ENCODE data around the gene TBC1D14.

Gene TBC1D14

GRCh38 chr4:6999172-7000086 is 89.8 kb downstream of the TBC1D14 start:
- Histone ChIP-seq H3K9me3 (ENCODE audit: severe bottlenecking) (no peaks in the 10 kb centered on the region), H3K36me3 (peaks cover 87% of the 10 kb centered on the region), H3K27me3 (ENCODE audit: insufficient read depth, low read depth, severe bottlenecking) (no peaks in the 10 kb centered on the region), H3K27ac (no peak overlapping the region), H3K4me3 (ENCODE audit: low read depth, low read length) (no peak overlapping the region)
- TF ChIP-seq, protein P1, sequence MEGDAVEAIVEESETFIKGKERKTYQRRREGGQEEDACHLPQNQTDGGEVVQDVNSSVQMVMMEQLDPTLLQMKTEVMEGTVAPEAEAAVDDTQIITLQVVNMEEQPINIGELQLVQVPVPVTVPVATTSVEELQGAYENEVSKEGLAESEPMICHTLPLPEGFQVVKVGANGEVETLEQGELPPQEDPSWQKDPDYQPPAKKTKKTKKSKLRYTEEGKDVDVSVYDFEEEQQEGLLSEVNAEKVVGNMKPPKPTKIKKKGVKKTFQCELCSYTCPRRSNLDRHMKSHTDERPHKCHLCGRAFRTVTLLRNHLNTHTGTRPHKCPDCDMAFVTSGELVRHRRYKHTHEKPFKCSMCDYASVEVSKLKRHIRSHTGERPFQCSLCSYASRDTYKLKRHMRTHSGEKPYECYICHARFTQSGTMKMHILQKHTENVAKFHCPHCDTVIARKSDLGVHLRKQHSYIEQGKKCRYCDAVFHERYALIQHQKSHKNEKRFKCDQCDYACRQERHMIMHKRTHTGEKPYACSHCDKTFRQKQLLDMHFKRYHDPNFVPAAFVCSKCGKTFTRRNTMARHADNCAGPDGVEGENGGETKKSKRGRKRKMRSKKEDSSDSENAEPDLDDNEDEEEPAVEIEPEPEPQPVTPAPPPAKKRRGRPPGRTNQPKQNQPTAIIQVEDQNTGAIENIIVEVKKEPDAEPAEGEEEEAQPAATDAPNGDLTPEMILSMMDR (IDR thresholded peaks at IDR 0.05; ENCODE audit: low read depth, low read length): no peak
- DNase-seq: no peak

GRCh38 chr4:7000421-7001176 is 91.0 kb downstream of the TBC1D14 start:
- H3K4me3 ChIP-seq (ENCODE audit: low read depth, low read length): no peak overlapping the region
- no peak for DNase-seq
- no peak overlapping the region for H3K27ac ChIP-seq
- no peaks in the 10 kb centered on the region for H3K27me3 ChIP-seq (ENCODE audit: insufficient read depth, low read depth, severe bottlenecking)
- no peaks in the 10 kb centered on the region for H3K9me3 ChIP-seq (ENCODE audit: severe bottlenecking)
- H3K36me3 ChIP-seq: peaks cover 89% of the 10 kb centered on the region
- TF ChIP-seq, protein P1 (IDR thresholded peaks at IDR 0.05; ENCODE audit: low read depth, low read length): no peak

DNA sequence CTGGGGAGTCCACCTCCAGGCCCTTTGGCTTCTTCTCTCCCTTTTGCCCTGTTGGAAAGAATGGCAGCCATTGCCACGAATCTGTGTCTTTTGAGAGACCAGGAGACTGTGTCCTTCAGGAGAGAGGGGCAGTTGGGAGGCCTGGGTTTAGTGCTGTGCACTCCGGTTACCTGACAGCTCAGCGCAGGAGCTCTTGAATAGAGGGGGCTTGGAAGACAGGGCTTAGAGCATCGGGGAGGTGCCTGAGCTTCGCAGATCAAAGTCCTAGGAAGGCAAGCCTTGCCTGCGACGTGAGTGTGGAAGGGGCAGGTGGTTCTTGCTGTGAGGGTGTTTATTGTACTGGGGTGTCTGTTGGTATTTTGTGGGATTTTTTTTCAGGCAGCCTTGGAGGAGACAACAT is 91.6 kb downstream of the TBC1D14 start:
- H3K36me3 ChIP-seq: peaks cover 91% of the 10 kb centered on the region
- no peak for DNase-seq
- H3K9me3 ChIP-seq (ENCODE audit: severe bottlenecking): no peaks in the 10 kb centered on the region

GRCh38 chr4:7002336-7002735 is 92.7 kb downstream of the TBC1D14 start:
- Histone ChIP-seq H3K36me3 (peaks cover 82% of the 10 kb centered on the region), H3K27me3 (ENCODE audit: insufficient read depth, low read depth, severe bottlenecking) (no peaks in the 10 kb centered on the region), H3K9me3 (ENCODE audit: severe bottlenecking) (no peaks in the 10 kb centered on the region), H3K4me3 (ENCODE audit: low read depth, low read length) (no peak overlapping the region), H3K27ac (no peak overlapping the region)
- TF ChIP-seq, protein P1 (IDR thresholded peaks at IDR 0.05; ENCODE audit: low read depth, low read length): no peak
- DNase-seq: no peak

More for the DNA sequence above, 91.6 kb downstream of the TBC1D14 start:
- TF ChIP-seq, protein P1 (IDR thresholded peaks at IDR 0.05; ENCODE audit: low read depth, low read length): no peak
- Histone ChIP-seq H3K27ac (no peak overlapping the region), H3K4me3 (ENCODE audit: low read depth, low read length) (no peak overlapping the region), H3K27me3 (ENCODE audit: insufficient read depth, low read depth, severe bottlenecking) (no peaks in the 10 kb centered on the region)

DNA sequence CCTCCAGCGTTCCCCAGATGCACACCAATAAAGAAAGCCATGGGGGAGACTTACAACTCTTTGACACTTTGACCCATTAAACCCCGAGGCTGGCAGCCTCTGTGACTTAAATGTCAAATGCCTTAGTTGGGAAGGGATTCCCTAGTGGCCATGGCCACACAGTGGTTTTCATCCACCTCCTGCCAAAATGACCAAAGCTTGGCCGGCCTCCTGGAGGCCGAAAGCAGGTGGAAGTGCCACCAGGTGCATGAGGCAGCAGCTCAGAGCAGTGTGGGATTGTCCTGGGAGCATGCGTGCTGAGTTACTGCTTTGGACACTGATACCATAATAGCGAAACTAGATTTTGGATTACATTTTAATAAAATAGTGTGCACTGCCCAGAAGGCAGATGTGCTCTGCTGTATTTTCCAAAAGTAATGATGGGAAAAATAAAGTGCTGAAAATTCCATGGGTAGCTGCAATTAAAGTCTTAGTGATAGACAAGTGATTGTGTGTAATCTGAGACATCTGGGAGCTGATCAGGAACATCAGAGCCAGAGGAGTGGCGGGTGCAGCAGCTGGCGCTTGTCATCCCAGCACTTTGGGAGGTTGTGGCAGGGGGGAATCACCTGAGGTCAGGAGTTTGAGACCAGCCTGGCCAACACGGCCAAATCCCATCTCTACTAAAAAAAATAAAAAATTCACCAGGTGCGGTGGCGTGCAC is 93.7 kb downstream of the TBC1D14 start:
- TF ChIP-seq, protein P1 (IDR thresholded peaks at IDR 0.05; ENCODE audit: low read depth, low read length): no peak
- peaks cover 86% of the 10 kb centered on the region for H3K36me3 ChIP-seq

More for the DNA sequence above, 93.7 kb downstream of the TBC1D14 start:
- Histone ChIP-seq H3K4me3 (ENCODE audit: low read depth, low read length) (no peak overlapping the region), H3K27me3 (ENCODE audit: insufficient read depth, low read depth, severe bottlenecking) (no peaks in the 10 kb centered on the region), H3K9me3 (ENCODE audit: severe bottlenecking) (no peaks in the 10 kb centered on the region), H3K27ac (no peak overlapping the region)
- no peak for DNase-seq
